ENCODE measurements around the gene ZFHX3.
"Not testable (repeated sequence)": the region's sequence is repeated elsewhere in the genome, so short reads cannot be mapped to it uniquely, and the experiment has no call there.

ZFHX3 gene, protein sequence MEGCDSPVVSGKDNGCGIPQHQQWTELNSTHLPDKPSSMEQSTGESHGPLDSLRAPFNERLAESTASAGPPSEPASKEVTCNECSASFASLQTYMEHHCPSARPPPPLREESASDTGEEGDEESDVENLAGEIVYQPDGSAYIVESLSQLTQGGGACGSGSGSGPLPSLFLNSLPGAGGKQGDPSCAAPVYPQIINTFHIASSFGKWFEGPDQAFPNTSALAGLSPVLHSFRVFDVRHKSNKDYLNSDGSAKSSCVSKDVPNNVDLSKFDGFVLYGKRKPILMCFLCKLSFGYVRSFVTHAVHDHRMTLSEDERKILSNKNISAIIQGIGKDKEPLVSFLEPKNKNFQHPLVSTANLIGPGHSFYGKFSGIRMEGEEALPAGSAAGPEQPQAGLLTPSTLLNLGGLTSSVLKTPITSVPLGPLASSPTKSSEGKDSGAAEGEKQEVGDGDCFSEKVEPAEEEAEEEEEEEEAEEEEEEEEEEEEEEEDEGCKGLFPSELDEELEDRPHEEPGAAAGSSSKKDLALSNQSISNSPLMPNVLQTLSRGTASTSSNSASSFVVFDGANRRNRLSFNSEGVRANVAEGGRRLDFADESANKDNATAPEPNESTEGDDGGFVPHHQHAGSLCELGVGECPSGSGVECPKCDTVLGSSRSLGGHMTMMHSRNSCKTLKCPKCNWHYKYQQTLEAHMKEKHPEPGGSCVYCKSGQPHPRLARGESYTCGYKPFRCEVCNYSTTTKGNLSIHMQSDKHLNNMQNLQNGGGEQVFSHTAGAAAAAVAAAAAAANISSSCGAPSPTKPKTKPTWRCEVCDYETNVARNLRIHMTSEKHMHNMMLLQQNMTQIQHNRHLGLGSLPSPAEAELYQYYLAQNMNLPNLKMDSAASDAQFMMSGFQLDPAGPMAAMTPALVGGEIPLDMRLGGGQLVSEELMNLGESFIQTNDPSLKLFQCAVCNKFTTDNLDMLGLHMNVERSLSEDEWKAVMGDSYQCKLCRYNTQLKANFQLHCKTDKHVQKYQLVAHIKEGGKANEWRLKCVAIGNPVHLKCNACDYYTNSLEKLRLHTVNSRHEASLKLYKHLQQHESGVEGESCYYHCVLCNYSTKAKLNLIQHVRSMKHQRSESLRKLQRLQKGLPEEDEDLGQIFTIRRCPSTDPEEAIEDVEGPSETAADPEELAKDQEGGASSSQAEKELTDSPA (N-terminal part only)

DNA sequence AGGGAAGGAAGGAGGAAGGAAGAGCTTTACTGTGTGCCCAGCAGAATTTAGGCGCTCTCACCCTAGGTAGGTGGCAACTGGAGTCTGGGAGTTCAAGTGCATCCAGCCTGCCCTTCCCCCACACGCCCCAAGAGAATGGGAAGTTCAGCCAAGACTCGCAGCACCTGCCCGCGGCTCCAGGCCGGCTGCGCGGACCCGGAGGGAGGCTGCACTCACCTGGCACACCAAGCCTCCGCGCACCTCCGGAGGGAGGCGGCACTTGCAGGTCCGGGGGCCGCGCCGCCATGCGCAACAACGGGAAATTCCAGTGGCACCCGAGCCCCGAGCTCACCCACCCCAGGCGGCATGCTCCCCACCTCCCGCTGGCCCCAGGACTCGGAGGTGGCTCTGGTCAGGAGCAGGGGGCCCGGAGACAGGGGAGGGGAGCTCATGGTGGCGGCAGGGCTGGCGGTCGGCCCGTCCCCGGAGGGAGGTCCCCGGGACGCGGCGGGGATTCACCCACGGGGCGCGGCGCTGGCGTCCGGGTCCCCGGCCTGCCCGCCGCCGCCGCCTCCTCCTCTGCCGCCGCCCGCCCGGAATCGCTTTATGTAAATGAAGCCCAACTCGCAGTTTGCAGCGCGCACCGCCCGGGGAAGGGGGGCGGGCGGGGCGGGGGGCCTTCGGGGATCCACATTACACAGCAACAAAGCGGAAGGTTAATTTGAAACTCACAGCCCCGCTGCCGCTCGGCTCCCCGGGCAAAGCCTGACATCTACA, at the start of gene ZFHX3:
Gene ZFHX3, minus strand, starts transcription at position 593 of the 756 bp plus-strand sequence. CDS start 87,983 bp downstream, outside the sequence.
- FAIRE-seq (peak; percentile 76), DNase-seq (ENCODE audit: insufficient read length, low spot score) (no peak)

DNA sequence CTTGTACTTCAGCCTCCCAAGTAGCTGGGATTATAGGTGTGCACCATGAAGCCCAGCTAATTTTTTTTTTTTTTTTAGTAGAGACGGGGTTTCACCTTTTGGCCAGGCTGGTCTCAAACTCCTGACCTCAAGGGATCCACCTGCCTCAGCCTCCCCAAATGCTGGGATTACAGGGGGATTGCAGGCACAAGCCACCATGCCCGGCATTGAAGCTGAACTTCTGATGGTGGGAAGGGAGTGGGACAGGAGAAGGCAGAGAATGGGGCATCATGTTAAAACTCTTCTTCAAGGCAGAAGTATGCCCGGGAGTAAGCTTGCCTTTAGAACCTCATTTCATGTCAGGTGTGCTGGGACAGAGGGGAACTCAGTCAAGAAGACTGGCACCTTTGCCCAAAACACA, 48.6 kb upstream of the ZFHX3 start:
- DNase-seq (ENCODE audit: insufficient read length, low spot score) (no peak), FAIRE-seq (no peak)

GRCh38 chr16:73095885-73096421, 48.0 kb upstream of the ZFHX3 start:
- no peak for DNase-seq (ENCODE audit: insufficient read length, low spot score)
- no peak for FAIRE-seq

GRCh38 chr16:73095142-73095820, 47.4 kb upstream of the ZFHX3 start:
- FAIRE-seq, result no peak
- DNase-seq (ENCODE audit: insufficient read length, low spot score), result no peak

DNA sequence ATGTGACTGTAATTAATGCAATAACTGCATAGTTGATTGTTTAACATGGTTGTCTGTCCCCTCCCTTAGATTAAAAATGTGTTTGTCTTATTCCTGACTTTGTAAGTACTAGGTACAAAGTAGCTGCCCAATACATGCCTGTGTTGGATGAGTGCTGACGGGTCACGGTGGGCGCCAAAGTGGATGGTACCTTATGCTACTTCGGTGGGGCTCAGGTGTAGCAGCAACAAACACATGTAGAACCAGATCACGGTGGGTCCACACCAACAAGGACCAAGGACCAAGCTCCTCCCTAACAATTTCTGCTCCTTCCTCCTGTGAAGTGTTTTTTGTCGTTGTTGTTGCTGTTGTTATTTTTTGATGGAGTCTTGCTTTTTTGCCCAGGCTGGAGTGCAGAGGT, 46.4 kb upstream of the ZFHX3 start:
- no peak for FAIRE-seq
- no peak for DNase-seq (ENCODE audit: insufficient read length, low spot score)

- DNase-seq (ENCODE audit: insufficient read length, low spot score) (no peak), FAIRE-seq (no peak)
Measured at GRCh38 chr16:73093146-73094144, 45.5 kb upstream of the ZFHX3 start.

- no peak for DNase-seq (ENCODE audit: insufficient read length, low spot score)
Measured at GRCh38 chr16:73092236-73092781, 44.4 kb upstream of the ZFHX3 start.

GRCh38 chr16:73091174-73091573, 43.2 kb upstream of the ZFHX3 start:
- DNase-seq (ENCODE audit: insufficient read length, low spot score) (no peak), FAIRE-seq (no peak)

More at GRCh38 chr16:73092236-73092781, 44.4 kb upstream of the ZFHX3 start:
- FAIRE-seq, result no peak

GRCh38 chr16:73089420-73089819, 41.5 kb upstream of the ZFHX3 start:
- FAIRE-seq (no peak), DNase-seq (ENCODE audit: insufficient read length, low spot score) (no peak)

- FAIRE-seq, result no peak
- DNase-seq (ENCODE audit: insufficient read length, low spot score), result no peak
Measured at GRCh38 chr16:73086108-73086507, 38.2 kb upstream of the ZFHX3 start.

DNA sequence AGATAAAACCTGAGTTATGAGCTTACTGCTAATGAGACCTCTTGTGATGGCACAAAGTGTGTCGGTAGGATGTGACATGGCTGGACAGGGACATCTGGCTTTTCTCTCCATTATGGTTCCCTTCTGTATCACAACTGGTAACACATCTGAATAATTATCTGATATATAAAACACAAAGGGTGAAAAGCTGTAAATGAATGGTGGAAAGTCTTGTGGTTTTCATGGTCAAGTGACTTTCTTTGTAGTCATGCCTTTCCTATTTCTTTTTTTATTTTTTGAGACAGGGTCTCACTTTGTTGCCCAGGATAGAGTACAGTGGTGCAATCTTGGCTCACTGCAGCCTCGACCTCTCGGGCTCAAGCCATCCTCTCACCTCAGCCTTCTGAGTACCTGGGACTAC, 35.3 kb upstream of the ZFHX3 start:
- no peak for FAIRE-seq
- DNase-seq (ENCODE audit: insufficient read length, low spot score), result no peak

GRCh38 chr16:73082634-73083051, 34.7 kb upstream of the ZFHX3 start:
- peak; percentile 80 for DNase-seq (ENCODE audit: insufficient read length, low spot score)
- FAIRE-seq, result not testable (repeated sequence)

DNA sequence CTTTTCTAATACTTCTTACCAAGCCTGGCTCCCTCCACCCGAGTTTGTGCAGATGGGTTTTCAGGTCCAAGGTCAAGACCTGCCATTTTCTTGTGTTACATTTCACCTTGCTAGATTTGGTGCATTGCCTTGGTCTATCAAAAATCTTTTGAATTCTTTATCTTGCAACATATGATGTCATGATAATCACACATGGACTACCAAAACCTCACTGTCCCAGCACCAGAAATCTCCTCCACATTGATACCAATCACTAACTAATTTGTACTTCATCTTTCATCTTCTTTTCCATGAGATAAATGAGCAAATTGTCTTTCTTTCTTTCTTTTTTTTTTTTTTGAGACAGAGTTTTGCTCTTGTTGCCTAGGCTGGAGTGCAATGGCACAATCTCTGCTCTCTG, 33.0 kb upstream of the ZFHX3 start:
- no peak for FAIRE-seq
- DNase-seq (ENCODE audit: insufficient read length, low spot score), result no peak

DNA sequence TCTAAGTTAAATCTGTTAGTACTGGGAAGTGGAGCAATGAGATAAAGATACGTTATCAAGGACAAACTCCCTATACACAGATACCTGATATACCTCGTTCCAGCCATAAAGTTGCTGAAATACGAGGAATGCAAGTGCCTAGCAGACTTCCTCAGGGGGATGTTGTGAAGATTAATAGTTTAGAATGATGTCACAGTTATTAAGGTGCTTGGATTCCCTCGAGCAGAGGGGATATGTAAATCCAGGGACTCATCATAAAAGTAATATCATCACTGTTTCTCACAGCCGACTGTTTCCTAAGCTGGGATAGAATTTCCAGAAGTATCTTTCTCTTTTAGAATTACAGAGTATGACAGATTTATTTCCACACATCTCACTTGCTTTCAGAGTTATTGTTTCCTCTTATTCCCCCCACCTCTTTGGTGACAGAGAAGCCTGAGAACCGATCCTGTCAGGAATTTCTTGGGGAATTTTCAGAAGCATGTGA, 28.4 kb upstream of the ZFHX3 start:
- DNase-seq (ENCODE audit: insufficient read length, low spot score), result no peak
- FAIRE-seq, result no peak

GRCh38 chr16:73074382-73074781, 26.5 kb upstream of the ZFHX3 start:
- FAIRE-seq (no peak), DNase-seq (ENCODE audit: insufficient read length, low spot score) (no peak)

- not testable (repeated sequence) for DNase-seq (ENCODE audit: insufficient read length, low spot score); FAIRE-seq
Measured at GRCh38 chr16:73072051-73072450, 24.1 kb upstream of the ZFHX3 start.

DNA sequence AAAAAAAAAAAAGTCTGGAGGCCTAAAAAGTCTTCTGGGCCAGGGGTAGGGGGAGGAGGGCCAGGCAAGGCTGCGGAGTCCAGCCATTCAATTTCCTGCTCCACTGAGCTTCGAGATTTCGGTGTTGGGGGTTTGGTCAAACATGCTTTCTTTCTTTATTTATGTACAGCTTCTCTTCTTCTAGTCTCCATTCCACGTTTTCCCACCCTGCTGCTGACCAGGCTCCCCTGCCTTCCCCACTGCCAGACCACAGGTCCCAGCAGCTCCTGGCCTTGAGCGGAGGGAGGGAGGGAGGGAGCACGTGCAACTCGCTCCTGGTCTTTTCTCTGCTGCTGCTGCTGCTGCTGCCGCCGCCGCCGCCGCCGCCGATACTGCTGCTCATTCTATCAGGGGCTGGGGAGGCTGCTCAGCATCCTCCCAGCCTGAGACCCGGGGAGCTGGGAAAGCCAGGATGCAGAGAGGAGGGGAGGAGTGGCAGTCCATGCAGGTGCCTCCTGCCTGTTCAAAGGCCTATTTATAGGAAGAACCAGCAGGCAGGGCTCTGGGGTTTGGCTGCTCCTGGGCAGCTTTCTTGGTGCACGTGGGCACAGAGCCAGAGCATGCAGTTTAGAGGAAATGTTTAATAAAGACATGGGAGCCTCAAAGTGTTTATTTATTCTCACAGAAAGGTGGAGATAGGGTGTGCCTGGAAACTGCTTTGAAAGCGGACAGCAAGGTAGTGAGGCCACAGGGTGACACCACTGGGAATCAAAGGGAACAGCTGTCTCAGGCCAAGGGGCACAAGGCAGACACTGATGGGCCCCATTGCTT, 23.4 kb upstream of the ZFHX3 start:
- no peak for DNase-seq (ENCODE audit: insufficient read length, low spot score)
- no peak for FAIRE-seq

Measured in HTR-8/SVneo (cell line).